ENCODE data around the gene SNX22.

- TF ChIP-seq CTCF (IDR thresholded peaks at IDR 0.05), result no peak
- TF ChIP-seq POLR2AphosphoS5 (IDR thresholded peaks at IDR 0.05), result no peak
- no peak for TF ChIP-seq POLR2A (IDR thresholded peaks at IDR 0.05; ENCODE audit: low read depth)
These were observed 5.3 kb downstream of the SNX22 start for GRCh38 chr15:64156652-64157331.

Data from esophagus muscularis mucosa (tissue), 3 donors.